CD4-positive, alpha-beta T cell (primary cell): ENCODE measurements around the gene VEGFA. TPM values are rescaled to one million over a fixed set of nuclear protein-coding genes. Genes with fewer than 3 reads are reported as not detected.

ENCODE experiments used
- ATAC-seq: fragments of 200-7000 bp; cut with Tn5 transposase; one replicate; pipeline ENCODE4 v1.10.0; 2022; ENCODE audit warnings: mild to moderate bottlenecking; ENCODE audit not compliant: poor library complexity
- CTCF ChIA-PET: fragments of 350-600 bp; sonication (Branson Sonifier 250); formaldehyde crosslinking; loops from one replicate; lab custom pipeline; 2021; ENCODE audit warnings: antibody characterized with exemption, inconsistent platforms; lab: Charles Lee
- POLR2A ChIA-PET: fragments of 350-600 bp; sonication (Branson Sonifier 250); formaldehyde crosslinking; loops from one replicate; lab custom pipeline; 2021; ENCODE audit warnings: antibody characterized with exemption, inconsistent platforms; lab: Charles Lee
- DNase-seq, 14 experiments: peaks; one replicate each; pipeline ENCODE4 v3.0.0-alpha.2; 2013 to 2020; ENCODE audit warnings: mixed read lengths in 2 of 14
- H3K27ac ChIP-seq, 2 donors: one replicate each; pipeline versions ENCODE4 v1.5.1 to v1.7.0; 2013; ENCODE audit warnings: low read length in 2 of 2, low read depth in 1 of 2, mild to moderate bottlenecking in 1 of 2
- H3K27me3 ChIP-seq, 2 experiments: 1 replicate in 1 of 2; 2 replicates in 1 of 2; pipeline versions ENCODE4 v1.6.1 to v1.7.0; 2013; ENCODE audit warnings: low read length in 2 of 2, control low read depth in 1 of 2, mild to moderate bottlenecking in 1 of 2, moderate library complexity in 1 of 2; ENCODE audit not compliant: insufficient read depth in 2 of 2, control insufficient read depth in 1 of 2
- H3K36me3 ChIP-seq: one replicate; pipeline ENCODE4 v1.6.1; 2013; ENCODE audit warnings: low read length, control low read depth; ENCODE audit not compliant: insufficient read depth
- H3K4me1 ChIP-seq: one replicate; pipeline ENCODE4 v1.6.1; 2013; ENCODE audit warnings: low read length, control low read depth; ENCODE audit not compliant: insufficient read depth
- H3K4me3 ChIP-seq: one replicate; pipeline ENCODE4 v1.5.1; 2013; ENCODE audit warnings: mild to moderate bottlenecking, low read length, moderate library complexity
- H3K9me3 ChIP-seq, 2 experiments: 1 replicate in 1 of 2; 2 replicates in 1 of 2; pipeline versions ENCODE4 v1.6.1 to v1.7.0; 2013; ENCODE audit warnings: low read length in 2 of 2, mild to moderate bottlenecking in 2 of 2, control low read depth in 1 of 2, moderate library complexity in 1 of 2; ENCODE audit not compliant: control insufficient read depth in 1 of 2, insufficient read depth in 1 of 2
- H3K27ac Mint-ChIP-seq: one replicate; pipeline ENCODE4 v1.8.0; 2020; ENCODE audit warnings: mixed read lengths
- H3K27me3 Mint-ChIP-seq: one replicate; pipeline ENCODE4 v1.8.0; 2021; ENCODE audit warnings: mixed read lengths
- H3K36me3 Mint-ChIP-seq: one replicate; pipeline ENCODE4 v1.8.0; 2021; ENCODE audit warnings: low read depth, mixed read lengths
- H3K4me1 Mint-ChIP-seq: one replicate; pipeline ENCODE4 v1.8.0; 2021; ENCODE audit warnings: low read depth, mixed read lengths
- H3K4me3 Mint-ChIP-seq: one replicate; pipeline ENCODE4 v1.8.0; 2020; ENCODE audit warnings: mild to moderate bottlenecking, mixed read lengths
- H3K9me3 Mint-ChIP-seq: one replicate; pipeline ENCODE4 v1.8.0; 2020; ENCODE audit warnings: mixed read lengths
- intact Hi-C, 2 experiments: fragments of 100-400 bp; cut with DNase I in 1 of 2; cut with micrococcal nuclease in 1 of 2; formaldehyde crosslinking; loops; one replicate each; pipeline versions ENCODE4 v1.15.1 to v1.9.0; 2023 to 2025; cut with DNase I, micrococcal nuclease
- total RNA-seq, 174 experiments: library from RNA in 2 of 174; stranded (reverse) in 2 of 174; gene quantifications; one replicate each; pipeline ENCODE4 v1.2.3 and lab custom pipeline; 2021 to 2026
- TF ChIP-seq, protein P1 (sequence below): fragments of 200-600 bp; IDR thresholded peaks from one replicate; pipeline ENCODE4 v1.8.0; 2022; ENCODE audit warnings: antibody characterized with exemption, mild to moderate bottlenecking

The VEGFA gene
- total RNA-seq, 2 experiments from 2014 or later = 3.5 to 3.7 TPM

DNA sequence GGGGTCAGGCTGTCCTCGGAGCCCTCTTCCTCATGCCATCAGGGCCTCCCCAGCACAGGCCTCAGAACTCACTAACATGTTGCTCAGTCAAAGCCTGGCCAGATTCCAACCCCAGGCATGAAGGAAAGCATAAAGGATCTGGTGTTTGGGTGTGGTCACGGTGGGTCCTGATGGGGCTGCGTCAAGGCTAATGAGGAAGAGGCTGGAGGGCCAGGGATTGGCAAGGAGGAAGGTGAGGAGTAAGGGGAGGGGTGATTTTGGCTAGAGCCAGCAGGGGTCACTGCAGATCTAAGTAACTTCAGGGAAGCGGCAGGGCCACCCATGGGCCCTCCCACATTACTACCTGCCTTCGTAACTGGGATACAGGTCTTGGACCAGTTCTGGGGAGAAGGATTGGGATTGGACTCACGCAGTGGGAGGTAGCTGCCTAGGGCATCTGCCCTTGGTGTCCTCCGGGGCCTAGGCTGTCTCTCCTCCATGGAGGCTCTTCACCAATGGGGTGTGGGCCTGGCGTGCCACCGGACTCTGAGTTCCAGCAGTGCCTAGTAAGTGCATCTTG lies 46.2 kb upstream of the VEGFA start:
- Histone ChIP-seq H3K9me3 (no peaks in the 10 kb centered on the region), H3K36me3 (no peaks in the 10 kb centered on the region), H3K4me3 (no peak overlapping the region), H3K4me1 (peaks cover 28% of the 10 kb centered on the region), H3K27me3 (no peaks in the 10 kb centered on the region), H3K27ac (no peak overlapping the region)
- CTCF ChIA-PET = interaction anchor here (1.3 to 1.6 kb wide), 2 partner anchors 45 to 355 kb away, joined by 5 to 8 read pairs; no protein-coding TSS in a partner anchor
- Mint-ChIP-seq H3K27me3 (no peaks in the 10 kb centered on the region), H3K36me3 (no peaks in the 10 kb centered on the region), H3K4me3 (no peak overlapping the region), H3K4me1 (peaks cover 30% of the 10 kb centered on the region), H3K9me3 (no peaks in the 10 kb centered on the region), H3K27ac (peak overlapping the region; percentile 85)
- DNase-seq (peak; percentile 43 to 85 (median 58)), ATAC-seq (peak; percentile 68)
- POLR2A ChIA-PET = interaction anchor here (1.0 kb wide), 1 partner anchor 45 kb away, joined by 4 read pairs; no protein-coding TSS in a partner anchor
- TF ChIP-seq, protein P1, sequence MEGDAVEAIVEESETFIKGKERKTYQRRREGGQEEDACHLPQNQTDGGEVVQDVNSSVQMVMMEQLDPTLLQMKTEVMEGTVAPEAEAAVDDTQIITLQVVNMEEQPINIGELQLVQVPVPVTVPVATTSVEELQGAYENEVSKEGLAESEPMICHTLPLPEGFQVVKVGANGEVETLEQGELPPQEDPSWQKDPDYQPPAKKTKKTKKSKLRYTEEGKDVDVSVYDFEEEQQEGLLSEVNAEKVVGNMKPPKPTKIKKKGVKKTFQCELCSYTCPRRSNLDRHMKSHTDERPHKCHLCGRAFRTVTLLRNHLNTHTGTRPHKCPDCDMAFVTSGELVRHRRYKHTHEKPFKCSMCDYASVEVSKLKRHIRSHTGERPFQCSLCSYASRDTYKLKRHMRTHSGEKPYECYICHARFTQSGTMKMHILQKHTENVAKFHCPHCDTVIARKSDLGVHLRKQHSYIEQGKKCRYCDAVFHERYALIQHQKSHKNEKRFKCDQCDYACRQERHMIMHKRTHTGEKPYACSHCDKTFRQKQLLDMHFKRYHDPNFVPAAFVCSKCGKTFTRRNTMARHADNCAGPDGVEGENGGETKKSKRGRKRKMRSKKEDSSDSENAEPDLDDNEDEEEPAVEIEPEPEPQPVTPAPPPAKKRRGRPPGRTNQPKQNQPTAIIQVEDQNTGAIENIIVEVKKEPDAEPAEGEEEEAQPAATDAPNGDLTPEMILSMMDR = peak; percentile 72
- intact Hi-C loops = loop anchor here (1.0 to 5.0 kb wide), 4 partner anchors 49 to 355 kb away; no protein-coding TSS in a partner anchor

DNA sequence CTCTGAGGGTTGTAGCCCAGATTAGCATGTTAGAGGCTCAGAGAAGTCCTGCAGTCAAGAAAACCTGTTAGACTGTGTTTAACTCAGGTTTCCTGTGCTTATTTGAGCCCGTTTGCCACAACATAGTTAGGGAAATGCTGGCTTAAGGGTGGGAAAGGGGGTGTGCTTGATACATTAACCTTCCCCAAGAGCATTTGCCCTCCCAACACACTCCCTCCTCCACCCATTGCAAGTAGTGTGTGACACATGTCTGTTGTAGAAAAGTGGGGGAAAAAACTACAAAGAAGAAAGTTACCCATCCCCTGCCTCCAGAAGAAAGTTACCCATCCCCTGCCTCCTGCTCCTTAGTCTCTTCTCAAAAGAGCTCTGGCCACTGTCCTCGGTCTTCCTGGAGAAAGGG lies 45.7 kb upstream of the VEGFA start:
- Mint-ChIP-seq H3K27me3 (no peaks in the 10 kb centered on the region), H3K4me1 (peaks cover 30% of the 10 kb centered on the region), H3K4me3 (no peak overlapping the region), H3K36me3 (no peaks in the 10 kb centered on the region), H3K27ac (peak overlapping the region; percentile 85), H3K9me3 (no peaks in the 10 kb centered on the region)
- ChIA-PET POLR2A (interaction anchor here (0.9 to 1.3 kb wide), 5 partner anchors 45 to 542 kb away, joined by 3 to 15 read pairs (median 4); partner anchors contain the start of genes CUL9 and HSP90AB1), CTCF (interaction anchor here (0.8 to 1.6 kb wide), 3 partner anchors 45 to 372 kb away, joined by 3 to 8 read pairs (median 5); no protein-coding TSS in a partner anchor)
- DNase-seq (no peak), ATAC-seq (no peak)
- peaks cover 28% of the 10 kb centered on the region for H3K4me1 ChIP-seq
- H3K36me3 ChIP-seq = no peaks in the 10 kb centered on the region
- H3K9me3 ChIP-seq = no peaks in the 10 kb centered on the region
- TF ChIP-seq, protein P1 = no peak
- H3K27ac ChIP-seq = no peak overlapping the region
- intact Hi-C loops = loop anchor here (1.0 to 5.0 kb wide), 4 partner anchors 48 to 355 kb away; no protein-coding TSS in a partner anchor
- H3K4me3 ChIP-seq = no peak overlapping the region
- H3K27me3 ChIP-seq = no peaks in the 10 kb centered on the region

DNA sequence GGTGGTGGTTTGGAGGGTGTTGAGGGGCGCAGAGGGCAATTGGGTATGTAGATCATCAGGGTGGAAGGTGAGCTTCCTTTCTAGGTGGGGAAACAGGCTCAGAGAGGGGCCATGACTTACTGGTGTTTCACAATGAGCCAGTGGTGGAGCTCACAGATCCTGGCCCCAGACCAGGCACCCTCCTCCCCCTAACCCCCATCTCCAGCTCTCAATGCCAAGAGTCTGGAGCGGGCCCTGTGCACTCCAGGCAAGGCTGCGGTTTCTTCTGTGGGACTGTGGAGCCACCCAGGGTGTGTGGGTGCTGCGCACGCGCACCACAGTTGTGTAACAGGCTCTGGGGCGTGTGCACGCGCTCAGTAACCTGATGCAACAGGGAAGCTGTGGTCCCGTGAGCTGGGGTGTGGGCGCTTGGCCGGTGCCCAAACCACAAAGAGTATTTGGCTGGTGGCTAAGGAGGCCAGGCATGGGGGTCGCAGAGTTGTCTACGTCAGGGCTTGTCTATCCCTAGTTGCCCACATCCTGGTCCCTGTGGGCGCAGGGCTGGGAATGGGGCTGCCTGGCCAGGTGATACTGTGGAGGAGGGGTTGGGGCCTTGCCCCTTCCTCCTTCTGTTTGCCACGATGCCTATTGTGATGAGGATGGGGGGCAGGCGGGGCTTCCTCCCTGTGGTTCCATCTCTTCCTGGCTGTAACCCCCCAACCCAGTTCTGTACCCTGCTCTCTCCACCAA lies 44.9 kb upstream of the VEGFA start:
- ChIA-PET POLR2A (interaction anchor here (0.9 to 1.3 kb wide), 5 partner anchors 44 to 543 kb away, joined by 3 to 15 read pairs (median 4); partner anchors contain the start of genes CUL9 and HSP90AB1), CTCF (interaction anchor here (0.8 to 1.6 kb wide), 4 partner anchors 44 to 371 kb away, joined by 3 to 8 read pairs (median 4); no protein-coding TSS in a partner anchor)
- Mint-ChIP-seq H3K27ac (peak overlapping the region; percentile 85), H3K9me3 (no peaks in the 10 kb centered on the region), H3K4me3 (peak overlapping the region; percentile 61), H3K27me3 (no peaks in the 10 kb centered on the region), H3K36me3 (no peaks in the 10 kb centered on the region), H3K4me1 (peaks cover 30% of the 10 kb centered on the region)
- Histone ChIP-seq H3K27me3 (no peaks in the 10 kb centered on the region), H3K27ac (no peak overlapping the region), H3K9me3 (peaks cover 0 to 6% of the 10 kb centered on the region in 2 experiments), H3K4me3 (no peak overlapping the region), H3K4me1 (peaks cover 28% of the 10 kb centered on the region), H3K36me3 (no peaks in the 10 kb centered on the region)
- intact Hi-C loops = loop anchor here (1.0 to 5.0 kb wide), 4 partner anchors 48 to 354 kb away; no protein-coding TSS in a partner anchor
- TF ChIP-seq, protein P1 = no peak
- DNase-seq (peak; percentile 30 to 91 (median 57)), ATAC-seq (peak; percentile 84)
